Activated CD4-positive, alpha-beta T cell treated with anti-CD3 and anti-CD28 coated beads for 48 hours (primary cell): ENCODE results near the gene RBM25.

Experiments
- DNase-seq: peaks from one replicate; pipeline ENCODE4 v3.0.0-alpha.2; 2020

The RBM25 gene

GRCh38 chr14:73172500-73172899 is 114.2 kb downstream of the RBM25 start:
- no peak for DNase-seq

- DNase-seq, result no peak
Measured at GRCh38 chr14:73173092-73173735, 114.9 kb downstream of the RBM25 start.
